CD14-positive monocyte (primary cell): ENCODE measurements around the gene RASA2. TPM values are rescaled to one million over a fixed set of nuclear protein-coding genes. Genes with fewer than 3 reads are reported as not detected.

Source experiments
- DNase-seq, 3 donors: peaks; one replicate each; pipeline ENCODE4 v3.0.0-alpha.2; 2011 to 2022
- H2AFZ ChIP-seq: 2 replicates; pipeline ENCODE4 v1.6.0; 2012; ENCODE audit warnings: mild to moderate bottlenecking, low read depth, low read length, inconsistent platforms; ENCODE audit not compliant: insufficient read depth, poor library complexity, severe bottlenecking
- H3K27ac ChIP-seq, 2 donors: 1 replicate in 1 of 2; 2 replicates in 1 of 2; pipeline ENCODE4 v1.5.1; 2012 to 2013; ENCODE audit warnings: low read length in 2 of 2, control low read depth in 1 of 2, inconsistent platforms in 1 of 2, low read depth in 1 of 2, mild to moderate bottlenecking in 1 of 2
- H3K27me3 ChIP-seq, 2 donors: one replicate each; pipeline versions ENCODE4 v1.6.0 to v1.6.1; 2011 to 2013; ENCODE audit warnings: low read length in 2 of 2; ENCODE audit not compliant: control insufficient read depth in 2 of 2, insufficient read depth in 2 of 2
- H3K36me3 ChIP-seq, 2 donors: replicated peaks in 1 of 2; 1 replicate in 1 of 2; 2 replicates in 1 of 2; pipeline versions ENCODE4 v1.5.1 to v1.6.1; 2012 to 2013; ENCODE audit warnings: low read length in 2 of 2, control low read depth in 1 of 2, inconsistent platforms in 1 of 2, mild to moderate bottlenecking in 1 of 2; ENCODE audit not compliant: insufficient read depth in 2 of 2, control insufficient read depth in 1 of 2
- H3K4me1 ChIP-seq, 2 donors: 1 replicate in 1 of 2; 2 replicates in 1 of 2; pipeline versions ENCODE4 v1.5.1 to v1.6.1; 2012 to 2013; ENCODE audit warnings: low read length in 2 of 2, control low read depth in 1 of 2, inconsistent platforms in 1 of 2, mild to moderate bottlenecking in 1 of 2, moderate library complexity in 1 of 2; ENCODE audit not compliant: insufficient read depth in 2 of 2, control insufficient read depth in 1 of 2
- H3K4me2 ChIP-seq: replicated peaks from 2 replicates; pipeline ENCODE3; 2012; ENCODE audit warnings: low read length, moderate library complexity, mild to moderate bottlenecking; ENCODE audit not compliant: poor library complexity, severe bottlenecking; ENCODE audit errors: extremely low read depth
- H3K4me3 ChIP-seq, 3 experiments: fragments of 200-600 bp in 1 of 3; sonication (generic) in 1 of 3; replicated peaks in 1 of 3; 1 replicate in 2 of 3; 2 replicates in 1 of 3; pipeline ENCODE4 v1.5.1; 2011 to 2013; ENCODE audit warnings: low read length in 3 of 3, mild to moderate bottlenecking in 3 of 3, control low read depth in 2 of 3, low read depth in 2 of 3, inconsistent platforms in 1 of 3, moderate library complexity in 1 of 3
- H3K79me2 ChIP-seq: 2 replicates; pipeline ENCODE4 v1.6.0; 2012; ENCODE audit warnings: mild to moderate bottlenecking, control low read depth, inconsistent platforms, low read length, moderate library complexity; ENCODE audit not compliant: insufficient read depth
- H3K9ac ChIP-seq: 2 replicates; pipeline ENCODE4 v1.6.0; 2017; ENCODE audit warnings: low read length, mild to moderate bottlenecking; ENCODE audit not compliant: insufficient read depth, poor library complexity, severe bottlenecking
- H3K9me3 ChIP-seq, 2 donors: replicated peaks in 1 of 2; 1 replicate in 1 of 2; 2 replicates in 1 of 2; pipeline versions ENCODE4 v1.5.1 to v1.6.1; 2012 to 2013; ENCODE audit warnings: low read length in 2 of 2, control low read depth in 1 of 2; ENCODE audit not compliant: control insufficient read depth in 1 of 2, insufficient read depth in 1 of 2
- H4K20me1 ChIP-seq: 2 replicates; pipeline ENCODE4 v1.6.0; 2012; ENCODE audit warnings: mild to moderate bottlenecking, low read length, control low read depth, moderate library complexity; ENCODE audit not compliant: insufficient read depth
- H3K27ac Mint-ChIP-seq, 7 donors: one replicate each; pipeline ENCODE4 v1.8.0; 2020; ENCODE audit warnings: mild to moderate bottlenecking in 7 of 7, mixed read lengths in 7 of 7, moderate library complexity in 6 of 7, inconsistent platforms in 2 of 7
- H3K27me3 Mint-ChIP-seq, 3 donors: one replicate each; pipeline ENCODE4 v1.8.0; 2021 to 2022; ENCODE audit warnings: low read depth in 3 of 3, mild to moderate bottlenecking in 3 of 3, mixed read lengths in 3 of 3, moderate library complexity in 3 of 3, inconsistent platforms in 1 of 3
- H3K36me3 Mint-ChIP-seq, 2 donors: one replicate each; pipeline ENCODE4 v1.8.0; 2020; ENCODE audit warnings: mixed read lengths in 2 of 2, inconsistent platforms in 1 of 2, mild to moderate bottlenecking in 1 of 2
- H3K4me1 Mint-ChIP-seq: one replicate; pipeline ENCODE4 v1.8.0; 2020; ENCODE audit warnings: mild to moderate bottlenecking, mixed read lengths
- H3K4me3 Mint-ChIP-seq, 2 donors: one replicate each; pipeline ENCODE4 v1.8.0; 2020; ENCODE audit warnings: mild to moderate bottlenecking in 2 of 2, mixed read lengths in 2 of 2, moderate library complexity in 1 of 2
- H3K9me3 Mint-ChIP-seq, 7 donors: one replicate each; pipeline ENCODE4 v1.8.0; 2020 to 2022; ENCODE audit warnings: mixed read lengths in 7 of 7, mild to moderate bottlenecking in 6 of 7, moderate library complexity in 6 of 7, inconsistent platforms in 2 of 7
- CTCF ChIP-seq: fragments of 200-600 bp; IDR thresholded peaks from one replicate; pipeline ENCODE4 v1.8.0; 2022; ENCODE audit warnings: antibody characterized with exemption, mild to moderate bottlenecking
- WGBS: methylation state at CpG from one replicate; pipeline ENCODE4 v1.1.5; 2013; ENCODE audit warnings: missing lambda C conversion rate; ENCODE audit not compliant: insufficient coverage; 5-methylcytosine and 5-hydroxymethylcytosine counted together
- intact Hi-C, 2 donors: fragments of 100-400 bp; cut with micrococcal nuclease; formaldehyde crosslinking; loops; one replicate each; pipeline versions ENCODE4 v1.15.0 to v1.15.1; 2023
- polyA plus RNA-seq, 3 donors: library from polyadenylated mRNA; depleted of rRNA in 1 of 3; unstranded in 2 of 3; stranded (reverse) in 1 of 3; fragments of 300-500 nt in 2 of 3; fragments of >200 nt in 1 of 3; fragmentation: Illumina TruSeq in 2 of 3; gene quantifications; 1 replicate in 2 of 3; 2 replicates in 1 of 3; pipeline ENCODE4 v1.2.3, GENCODE V29; 2012 to 2021

Gene RASA2
- polyA plus RNA-seq, 3 donors, result 7.0 to 13.5 (median 8.8) TPM

GRCh38 chr3:141544697-141545096 lies 57.9 kb downstream of the RASA2 start:
- peaks cover 3 to 18% of the 10 kb centered on the region in 2 donors for H3K9me3 ChIP-seq
- H4K20me1 ChIP-seq, result peaks cover 10% of the 10 kb centered on the region
- H3K27ac ChIP-seq, result peak overlapping the region in 1 of 2 donors; percentile 12
- peaks cover 83 to 92% of the 10 kb centered on the region in 2 donors for H3K36me3 Mint-ChIP-seq
- H3K36me3 ChIP-seq, result peaks cover 37 to 84% of the 10 kb centered on the region in 2 donors
- H3K4me3 Mint-ChIP-seq, result peak overlapping the region in 1 of 2 donors; percentile 62
- TF ChIP-seq CTCF, result no peak
- H3K27ac Mint-ChIP-seq, result peak overlapping the region in 4 of 7 donors; percentile 23 to 53 (median 42)
- H3K4me2 ChIP-seq, result no peak overlapping the region
- H3K9ac ChIP-seq, result no peak overlapping the region
- no peak overlapping the region for H2AFZ ChIP-seq
- intact Hi-C loops, result no loop called here
- 80% methylated on average over 2 of the region's 6 CpGs for WGBS
- peaks cover 9% of the 10 kb centered on the region for H3K79me2 ChIP-seq
- peaks cover 19% of the 10 kb centered on the region for H3K4me1 Mint-ChIP-seq
- H3K27me3 ChIP-seq, result no peaks in the 10 kb centered on the region
- peaks cover 14 to 32% (median 22%) of the 10 kb centered on the region in 7 donors for H3K9me3 Mint-ChIP-seq
- H3K4me3 ChIP-seq, result no peak overlapping the region
- no peaks in the 10 kb centered on the region for H3K27me3 Mint-ChIP-seq
- peaks cover 0 to 5% of the 10 kb centered on the region in 2 donors for H3K4me1 ChIP-seq
- no peak for DNase-seq

- H4K20me1 ChIP-seq, result peaks cover 10% of the 10 kb centered on the region
- H3K4me3 ChIP-seq, result no peak overlapping the region
- Mint-ChIP-seq H3K27me3 (no peaks in the 10 kb centered on the region), H3K4me1 (peaks cover 13% of the 10 kb centered on the region), H3K27ac (no peak overlapping the region), H3K9me3 (peaks cover 14 to 34% (median 23%) of the 10 kb centered on the region in 7 donors), H3K4me3 (no peak overlapping the region), H3K36me3 (peaks cover 84 to 94% of the 10 kb centered on the region in 2 donors)
- TF ChIP-seq CTCF, result no peak
- H3K9ac ChIP-seq, result no peak overlapping the region
- no peak overlapping the region for H2AFZ ChIP-seq
- no peak overlapping the region for H3K27ac ChIP-seq
- H3K4me2 ChIP-seq, result no peak overlapping the region
- no peaks in the 10 kb centered on the region for H3K27me3 ChIP-seq
- H3K4me1 ChIP-seq, result peaks cover 0 to 5% of the 10 kb centered on the region in 2 donors
- intact Hi-C loops, result no loop called here
- no CpG with 5 or more reads among the region's 3 CpGs for WGBS
- peaks cover 9% of the 10 kb centered on the region for H3K79me2 ChIP-seq
- DNase-seq, result no peak
- H3K9me3 ChIP-seq, result peaks cover 3 to 18% of the 10 kb centered on the region in 2 donors
- peaks cover 39 to 91% of the 10 kb centered on the region in 2 donors for H3K36me3 ChIP-seq
These were observed 59.3 kb downstream of the RASA2 start for GRCh38 chr3:141546081-141546480.
